RWPE2 (cell line): ENCODE measurements around the gene ZNF268.

ENCODE experiments used
- ATAC-seq: fragments of 200-7000 bp; cut with Tn5 transposase; 3 replicates; pipeline ENCODE4 v1.9.1; 2021; ENCODE audit warnings: low read depth
- DNase-seq: peaks from one replicate; pipeline ENCODE4 v3.0.0-alpha.2; 2020; ENCODE audit warnings: low spot score
- H3K27ac ChIP-seq: fragments of 450-650 bp; 2 replicates; pipeline ENCODE4 v1.5.1; 2017; ENCODE audit warnings: mild to moderate bottlenecking; ENCODE audit not compliant: poor library complexity, severe bottlenecking
- H3K27me3 ChIP-seq: fragments of 250-450 bp; sonication (Bioruptor Pico); 2 replicates; pipeline ENCODE4 v1.5.1; 2021; ENCODE audit warnings: mild to moderate bottlenecking, moderate library complexity; ENCODE audit not compliant: insufficient read depth, poor library complexity, severe bottlenecking
- H3K36me3 ChIP-seq: fragments of 250-450 bp; sonication (Bioruptor Pico); 2 replicates; pipeline ENCODE4 v1.5.1; 2020; ENCODE audit warnings: low read depth, mild to moderate bottlenecking, moderate library complexity
- H3K4me1 ChIP-seq: fragments of 250-450 bp; sonication (Bioruptor Pico); 2 replicates; pipeline ENCODE4 v1.5.1; 2021; ENCODE audit warnings: mild to moderate bottlenecking, moderate library complexity; ENCODE audit not compliant: insufficient read depth, poor library complexity, severe bottlenecking
- H3K4me3 ChIP-seq: fragments of 250-450 bp; sonication (Bioruptor Pico); 2 replicates; pipeline ENCODE4 v1.5.1; 2021; ENCODE audit warnings: mild to moderate bottlenecking, moderate library complexity; ENCODE audit not compliant: severe bottlenecking
- H3K9me3 ChIP-seq: fragments of 250-450 bp; sonication (Bioruptor Pico); 2 replicates; pipeline ENCODE4 v1.5.1; 2021; ENCODE audit warnings: mild to moderate bottlenecking, moderate library complexity; ENCODE audit not compliant: severe bottlenecking
- CTCF ChIP-seq: fragments of 450-650 bp; IDR thresholded peaks from one replicate; pipeline ENCODE4 v1.5.1; 2017; ENCODE audit warnings: mild to moderate bottlenecking, moderate library complexity; ENCODE audit not compliant: poor library complexity, severe bottlenecking

The ZNF268 gene

GRCh38 chr12:133201888-133202287, 20.6 kb downstream of the ZNF268 start:
- DNase-seq, result no peak
- Histone ChIP-seq H3K4me3 (no peak overlapping the region), H3K27me3 (no peaks in the 10 kb centered on the region), H3K36me3 (peaks cover 37% of the 10 kb centered on the region), H3K4me1 (no peaks in the 10 kb centered on the region), H3K9me3 (peaks cover 64% of the 10 kb centered on the region), H3K27ac (no peak overlapping the region)
- TF ChIP-seq CTCF, result no peak
- no peak for ATAC-seq

- TF ChIP-seq CTCF, result no peak
- no peaks in the 10 kb centered on the region for H3K4me1 ChIP-seq
- H3K27ac ChIP-seq, result no peak overlapping the region
- H3K4me3 ChIP-seq, result no peak overlapping the region
- DNase-seq, result no peak
- no peaks in the 10 kb centered on the region for H3K27me3 ChIP-seq
- H3K36me3 ChIP-seq, result peaks cover 37% of the 10 kb centered on the region
- ATAC-seq, result no peak
- peaks cover 69% of the 10 kb centered on the region for H3K9me3 ChIP-seq
Observed at GRCh38 chr12:133202493-133203343, 21.4 kb downstream of the ZNF268 start.

GRCh38 chr12:133203344-133204263, 22.3 kb downstream of the ZNF268 start:
- Histone ChIP-seq H3K9me3 (peaks cover 76% of the 10 kb centered on the region), H3K36me3 (peaks cover 37% of the 10 kb centered on the region), H3K4me3 (no peak overlapping the region)

GRCh38 chr12:133204264-133204603, 22.9 kb downstream of the ZNF268 start:
- Histone ChIP-seq H3K4me1 (no peaks in the 10 kb centered on the region), H3K9me3 (peaks cover 82% of the 10 kb centered on the region), H3K27me3 (no peaks in the 10 kb centered on the region), H3K27ac (no peak overlapping the region), H3K36me3 (peaks cover 37% of the 10 kb centered on the region), H3K4me3 (no peak overlapping the region)
- DNase-seq, result no peak
- ATAC-seq, result no peak
- TF ChIP-seq CTCF, result no peak

More at GRCh38 chr12:133203344-133204263, 22.3 kb downstream of the ZNF268 start:
- Histone ChIP-seq H3K4me1 (no peaks in the 10 kb centered on the region), H3K27me3 (no peaks in the 10 kb centered on the region), H3K27ac (no peak overlapping the region)
- ATAC-seq (no peak), DNase-seq (no peak)
- no peak for TF ChIP-seq CTCF
